Neural progenitor cell (in vitro differentiated cells): ENCODE results near the gene ACD. TPM values are rescaled to one million over a fixed set of nuclear protein-coding genes. Genes with fewer than 3 reads are reported as not detected.

Source experiments
- DNase-seq: peaks from one replicate; pipeline ENCODE4 v3.0.0-alpha.2; 2016; ENCODE audit warnings: low spot score
- H2AFZ ChIP-seq: fragments of 200-600 bp; sonication (generic); replicated peaks from 2 replicates; pipeline ENCODE4 v1.6.1; 2016; ENCODE audit warnings: antibody characterized with exemption
- H3F3A ChIP-seq: fragments of 200-600 bp; sonication (generic); 2 replicates; pipeline ENCODE4 v1.6.1; 2016; ENCODE audit warnings: antibody characterized with exemption, low read depth
- H3K27ac ChIP-seq: fragments of 200-600 bp; sonication (generic); 2 replicates; pipeline ENCODE4 v1.5.1; 2016; ENCODE audit warnings: mild to moderate bottlenecking
- H3K27me3 ChIP-seq: fragments of 200-600 bp; sonication (generic); 2 replicates; pipeline ENCODE4 v1.6.1; 2016; ENCODE audit warnings: mild to moderate bottlenecking, moderate library complexity
- H3K36me3 ChIP-seq: fragments of 200-600 bp; sonication (generic); 2 replicates; pipeline ENCODE4 v1.5.1; 2016
- H3K4me1 ChIP-seq: fragments of 200-600 bp; sonication (generic); 2 replicates; pipeline ENCODE4 v1.6.1; 2016; ENCODE audit warnings: mixed run types
- H3K4me2 ChIP-seq: fragments of 200-600 bp; sonication (generic); 2 replicates; pipeline ENCODE4 v1.6.1; 2016
- H3K4me3 ChIP-seq: fragments of 200-600 bp; sonication (generic); 2 replicates; pipeline ENCODE4 v1.5.1; 2016
- H3K79me2 ChIP-seq: fragments of 200-600 bp; sonication (generic); 2 replicates; pipeline ENCODE4 v1.6.1; 2016; ENCODE audit warnings: low read depth
- H3K9ac ChIP-seq: fragments of 200-600 bp; sonication (generic); 2 replicates; pipeline ENCODE4 v1.6.1; 2016
- H3K9me3 ChIP-seq: fragments of 200-600 bp; sonication (generic); 2 replicates; pipeline ENCODE4 v1.5.1; 2016; ENCODE audit warnings: low read depth
- H4K20me1 ChIP-seq: fragments of 200-600 bp; sonication (generic); 2 replicates; pipeline ENCODE4 v1.6.1; 2016; ENCODE audit warnings: low read depth
- H3K27ac Mint-ChIP-seq: 3 replicates; pipeline ENCODE4 v1.8.0; 2021; ENCODE audit warnings: mixed read lengths
- H3K27me3 Mint-ChIP-seq: 2 replicates; pipeline ENCODE4 v1.8.0; 2022; ENCODE audit warnings: low read depth, mild to moderate bottlenecking, inconsistent platforms, moderate library complexity, mixed read lengths; ENCODE audit not compliant: insufficient read depth
- H3K36me3 Mint-ChIP-seq: 3 replicates; pipeline ENCODE4 v1.8.0; 2021; ENCODE audit warnings: mixed read lengths
- H3K4me1 Mint-ChIP-seq: 3 replicates; pipeline ENCODE4 v1.8.0; 2021; ENCODE audit warnings: mixed read lengths
- H3K4me3 Mint-ChIP-seq: 3 replicates; pipeline ENCODE4 v1.8.0; 2021; ENCODE audit warnings: mild to moderate bottlenecking, moderate library complexity, mixed read lengths
- H3K9me3 Mint-ChIP-seq: 3 replicates; pipeline ENCODE4 v1.8.0; 2020; ENCODE audit warnings: mixed read lengths
- CTCF ChIP-seq: fragments of 200-600 bp; sonication (generic); IDR thresholded peaks from 2 replicates; pipeline ENCODE4 v1.5.1; 2017; ENCODE audit warnings: antibody characterized with exemption, mild to moderate bottlenecking
- EZH2 ChIP-seq: fragments of 200-600 bp; sonication (generic); IDR thresholded peaks from 2 replicates; pipeline ENCODE4 v1.6.1; 2017; ENCODE audit warnings: antibody characterized with exemption, mild to moderate bottlenecking, moderate library complexity
- EZH2phosphoT487 ChIP-seq: fragments of 200-600 bp; sonication (generic); IDR thresholded peaks from 2 replicates; pipeline ENCODE4 v1.6.1; 2017; ENCODE audit warnings: antibody characterized with exemption
- total RNA-seq: library from RNA; depleted of rRNA; stranded (reverse); fragments of >200 nt; gene quantifications from 2 replicates; pipeline ENCODE4 v1.2.3, GENCODE V29; 2015; ENCODE audit warnings: low replicate concordance

The ACD gene
- total RNA-seq, 1 donor from 2014 or later: 11.5 TPM

GRCh38 chr16:67678354-67679023 is 18.4 kb upstream of the ACD start:
- Mint-ChIP-seq H3K4me3 (no peak overlapping the region), H3K27me3 (peaks cover 4% of the 10 kb centered on the region), H3K27ac (no peak overlapping the region), H3K9me3 (no peaks in the 10 kb centered on the region), H3K4me1 (peaks cover 7% of the 10 kb centered on the region), H3K36me3 (peaks cover 8% of the 10 kb centered on the region)
- Histone ChIP-seq H3F3A (no peaks in the 10 kb centered on the region), H3K4me2 (no peak overlapping the region), H3K79me2 (no peaks in the 10 kb centered on the region), H4K20me1 (no peaks in the 10 kb centered on the region), H3K27me3 (no peaks in the 10 kb centered on the region), H3K4me3 (no peak overlapping the region), H3K36me3 (no peaks in the 10 kb centered on the region), H3K9ac (no peak overlapping the region), H2AFZ (no peak overlapping the region), H3K27ac (no peak overlapping the region), H3K9me3 (no peaks in the 10 kb centered on the region), H3K4me1 (no peaks in the 10 kb centered on the region)
- DNase-seq: no peak
- TF ChIP-seq EZH2: no peak
- TF ChIP-seq EZH2phosphoT487: no peak
- TF ChIP-seq CTCF: no peak

GRCh38 chr16:67677712-67678111 is 17.7 kb upstream of the ACD start:
- H3K36me3 Mint-ChIP-seq: peaks cover 6% of the 10 kb centered on the region
- no peaks in the 10 kb centered on the region for H3K79me2 ChIP-seq
- no peak overlapping the region for H3K4me2 ChIP-seq
- no peak overlapping the region for H3K9ac ChIP-seq
- H3K4me3 ChIP-seq: no peak overlapping the region
- no peaks in the 10 kb centered on the region for H3F3A ChIP-seq
- H3K36me3 ChIP-seq: no peaks in the 10 kb centered on the region
- no peak overlapping the region for H3K27ac Mint-ChIP-seq
- DNase-seq: no peak
- no peaks in the 10 kb centered on the region for H3K4me1 ChIP-seq
- no peak overlapping the region for H3K27ac ChIP-seq
- H4K20me1 ChIP-seq: no peaks in the 10 kb centered on the region
- peaks cover 4% of the 10 kb centered on the region for H3K27me3 Mint-ChIP-seq
- no peaks in the 10 kb centered on the region for H3K9me3 ChIP-seq
- peaks cover 8% of the 10 kb centered on the region for H3K4me1 Mint-ChIP-seq
- TF ChIP-seq EZH2phosphoT487 (no peak), CTCF (no peak), EZH2 (no peak)
- H2AFZ ChIP-seq: no peak overlapping the region
- H3K4me3 Mint-ChIP-seq: no peak overlapping the region
- H3K27me3 ChIP-seq: no peaks in the 10 kb centered on the region
- H3K9me3 Mint-ChIP-seq: no peaks in the 10 kb centered on the region

- no peak overlapping the region for H3K4me3 ChIP-seq
- no peaks in the 10 kb centered on the region for H3K79me2 ChIP-seq
- no peaks in the 10 kb centered on the region for H3K4me1 ChIP-seq
- TF ChIP-seq EZH2phosphoT487 (no peak), EZH2 (no peak), CTCF (no peak)
- Mint-ChIP-seq H3K27ac (no peak overlapping the region), H3K4me3 (no peak overlapping the region), H3K27me3 (peaks cover 4% of the 10 kb centered on the region), H3K9me3 (no peaks in the 10 kb centered on the region), H3K36me3 (peaks cover 6% of the 10 kb centered on the region), H3K4me1 (peaks cover 12% of the 10 kb centered on the region)
- no peaks in the 10 kb centered on the region for H4K20me1 ChIP-seq
- H3K27ac ChIP-seq: no peak overlapping the region
- H2AFZ ChIP-seq: no peak overlapping the region
- H3F3A ChIP-seq: no peaks in the 10 kb centered on the region
- no peak for DNase-seq
- H3K36me3 ChIP-seq: no peaks in the 10 kb centered on the region
- no peaks in the 10 kb centered on the region for H3K27me3 ChIP-seq
- H3K9me3 ChIP-seq: no peaks in the 10 kb centered on the region
- H3K4me2 ChIP-seq: no peak overlapping the region
- H3K9ac ChIP-seq: no peak overlapping the region
Measured at GRCh38 chr16:67676939-67677338, 16.9 kb upstream of the ACD start.
